GM12875 (cell line): ENCODE measurements around the gene IL21R.
"Not testable (repeated sequence)": the region's sequence is repeated elsewhere in the genome, so short reads cannot be mapped to it uniquely, and the experiment has no call there.

Experiments
- H3K4me3 ChIP-seq: one replicate; pipeline ENCODE4 v1.5.1; 2011; ENCODE audit warnings: low read depth, low read length, control low read depth
- CTCF ChIP-seq: IDR thresholded peaks from 2 replicates; pipeline ENCODE4 v1.5.1; 2011; ENCODE audit warnings: low read depth, mild to moderate bottlenecking, control low read depth, inconsistent platforms, low read length, moderate library complexity, borderline replicate concordance; ENCODE audit not compliant: insufficient read depth

IL21R gene

DNA sequence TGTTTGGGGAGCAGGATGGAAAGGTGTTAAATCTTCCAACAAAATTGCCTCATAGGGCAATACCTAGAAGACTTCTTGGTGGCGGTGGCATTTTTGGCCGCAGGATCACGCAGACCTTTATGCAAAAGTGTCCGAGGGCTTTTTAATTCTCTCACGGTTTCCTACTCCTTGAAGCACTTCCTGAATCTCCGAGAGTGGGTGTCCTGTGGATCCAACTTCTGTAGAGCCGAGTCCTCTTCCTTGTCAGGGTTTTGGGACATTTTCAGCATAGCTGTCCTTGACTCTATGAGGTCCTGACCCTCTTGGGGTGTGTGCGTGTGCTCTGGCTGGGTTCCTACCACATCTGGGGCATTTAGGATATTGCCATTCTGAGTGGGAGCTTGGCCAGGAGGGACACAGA, 31.7 kb downstream of the IL21R start:
- TF ChIP-seq CTCF = no peak
- H3K4me3 ChIP-seq = no peak overlapping the region

DNA sequence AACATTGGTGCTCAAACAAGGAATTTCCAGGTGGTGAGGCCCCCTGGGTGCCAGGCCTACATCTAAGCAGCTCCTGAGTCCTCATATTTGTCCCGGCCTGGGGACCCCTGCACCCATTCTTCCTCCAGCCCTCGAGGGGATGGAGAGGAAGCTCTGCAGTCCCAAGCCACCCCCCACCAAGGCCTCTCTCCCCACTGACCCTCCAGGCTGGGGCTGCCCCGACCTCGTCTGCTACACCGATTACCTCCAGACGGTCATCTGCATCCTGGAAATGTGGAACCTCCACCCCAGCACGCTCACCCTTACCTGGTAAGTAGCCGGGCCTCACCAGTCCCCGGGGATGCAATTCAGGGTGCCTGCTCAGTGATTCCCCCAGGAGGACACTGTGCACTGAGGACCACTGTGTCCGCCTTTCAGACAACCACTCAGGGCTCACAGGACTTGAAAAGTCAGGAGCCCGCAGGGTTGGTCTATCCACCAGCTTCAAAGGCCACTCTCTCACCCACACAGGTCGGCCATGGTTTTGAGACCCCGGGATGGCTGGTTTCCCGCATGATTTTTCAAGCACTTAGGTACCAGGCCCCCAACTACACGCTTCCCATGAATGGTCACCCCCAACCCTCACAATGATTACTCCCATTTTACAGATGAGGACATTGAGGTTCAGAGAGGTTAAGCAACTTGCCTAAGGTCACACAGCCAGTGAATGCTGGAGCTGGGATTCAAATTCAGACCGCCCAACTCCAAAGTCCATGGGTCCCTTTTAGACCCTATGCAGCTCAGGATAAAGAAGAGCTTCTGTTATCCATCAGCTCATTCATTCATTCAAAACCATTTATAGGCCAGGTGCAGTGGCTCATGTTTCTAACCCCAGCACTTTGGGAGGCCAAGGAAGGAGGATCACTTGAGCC, 32.4 kb downstream of the IL21R start:
- no peak overlapping the region for H3K4me3 ChIP-seq
- TF ChIP-seq CTCF = no peak

DNA sequence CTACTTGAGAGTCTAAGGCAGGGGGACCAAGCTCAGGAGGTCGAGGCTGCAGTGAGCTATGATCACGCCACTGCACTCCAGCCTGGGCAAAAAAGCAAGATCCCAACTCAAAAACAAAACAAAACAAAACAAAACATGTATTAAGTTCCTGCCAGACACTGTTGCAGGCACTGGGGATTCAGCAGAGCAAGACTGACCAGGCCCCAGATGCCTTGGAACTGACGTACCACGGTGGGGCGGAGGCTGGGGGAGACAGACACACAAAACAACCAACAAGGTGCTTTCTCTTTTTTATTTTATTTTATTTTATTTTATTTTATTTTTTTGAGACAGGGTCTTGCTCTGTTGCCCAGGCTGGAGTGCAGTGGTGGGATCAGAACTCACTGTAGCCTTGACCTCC, 33.2 kb downstream of the IL21R start:
- not testable (repeated sequence) for H3K4me3 ChIP-seq

DNA sequence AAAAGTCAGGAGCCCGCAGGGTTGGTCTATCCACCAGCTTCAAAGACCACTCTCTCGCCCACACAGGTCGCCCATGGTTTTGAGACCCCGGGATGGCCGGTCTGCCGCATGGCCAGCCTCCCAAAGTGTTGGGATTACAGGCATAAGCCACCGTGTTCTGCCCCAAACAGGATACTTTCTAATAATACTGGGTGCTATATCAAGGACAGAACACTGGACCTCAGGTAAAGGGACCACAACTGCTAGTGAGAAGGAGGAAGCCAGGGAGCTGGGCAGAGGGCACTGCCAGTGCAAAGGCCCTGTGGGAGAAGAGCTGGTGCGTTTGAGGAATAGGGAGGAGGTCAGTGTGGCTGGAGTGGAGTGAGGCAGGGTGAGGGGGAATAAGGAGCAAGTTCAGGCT, 34.1 kb downstream of the IL21R start:
- H3K4me3 ChIP-seq = no peak overlapping the region
- TF ChIP-seq CTCF = no peak

DNA sequence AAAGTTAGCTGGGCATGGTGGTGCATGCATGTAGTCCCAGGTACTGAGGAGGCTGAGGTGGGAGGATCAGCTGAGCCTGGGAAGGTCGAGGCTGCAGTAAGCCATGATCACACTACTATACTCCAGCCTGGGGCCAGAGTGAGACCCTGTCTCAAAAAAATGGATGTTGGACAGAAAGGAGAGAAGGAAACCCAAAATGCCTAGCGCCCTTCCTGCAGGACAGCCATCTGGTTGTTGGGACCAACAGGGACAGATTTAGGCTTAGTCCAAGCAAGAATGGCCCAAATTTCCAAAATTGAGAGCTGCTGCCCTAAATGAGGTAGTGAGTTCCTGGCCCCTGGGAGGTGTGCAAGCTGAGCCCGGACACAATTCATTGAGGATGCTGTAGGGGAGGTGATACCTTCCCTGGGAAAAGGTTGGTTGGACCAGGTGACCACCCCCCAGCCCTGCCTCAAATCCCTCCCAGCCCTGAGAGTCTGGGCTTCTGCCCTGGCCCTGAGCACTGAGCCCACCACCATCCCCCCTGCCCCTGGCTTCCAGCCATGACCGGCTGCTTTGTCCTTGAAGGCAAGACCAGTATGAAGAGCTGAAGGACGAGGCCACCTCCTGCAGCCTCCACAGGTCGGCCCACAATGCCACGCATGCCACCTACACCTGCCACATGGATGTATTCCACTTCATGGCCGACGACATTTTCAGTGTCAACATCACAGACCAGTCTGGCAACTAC, 35.1 kb downstream of the IL21R start:
- no peak overlapping the region for H3K4me3 ChIP-seq
- no peak for TF ChIP-seq CTCF

- TF ChIP-seq CTCF = no peak
- H3K4me3 ChIP-seq = no peak overlapping the region
Measured at GRCh38 chr16:27437946-27438345, 36.0 kb downstream of the IL21R start.

DNA sequence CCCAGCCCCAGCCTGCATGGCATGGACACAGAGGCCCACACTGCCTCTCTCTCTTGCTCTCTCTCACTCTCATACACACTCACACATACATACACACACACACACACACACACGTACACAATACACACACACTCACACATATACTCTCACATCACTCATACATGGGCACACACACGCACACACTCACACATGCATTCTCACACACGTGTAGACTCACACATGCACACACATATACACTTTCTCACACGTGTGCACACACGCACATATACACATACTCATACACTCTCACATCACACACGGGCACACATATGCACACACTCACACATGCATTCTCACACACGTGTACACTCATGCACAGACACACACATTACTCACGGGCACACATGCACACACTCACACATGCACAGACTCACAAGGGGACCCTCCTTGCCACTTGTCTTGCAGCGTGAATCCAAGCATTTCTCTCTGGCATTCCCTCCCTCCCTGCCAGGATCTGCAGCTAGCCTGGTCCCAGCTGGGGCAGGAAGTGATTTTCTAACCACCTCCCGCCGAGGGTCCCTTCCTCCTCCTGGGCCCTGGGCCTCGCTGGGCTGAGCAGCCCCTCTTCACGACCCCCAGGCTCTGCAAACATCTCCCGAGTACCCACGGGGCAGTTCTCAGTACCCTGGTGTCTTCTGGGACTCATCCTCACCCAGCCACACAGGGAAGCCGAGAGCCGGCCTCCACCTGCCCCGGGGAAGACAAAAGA, 37.5 kb downstream of the IL21R start:
- no peak overlapping the region for H3K4me3 ChIP-seq
- no peak for TF ChIP-seq CTCF
